Lower leg skin (tissue), 4 donors: ENCODE results near the gene RIBC2. TPM values are rescaled to one million over a fixed set of nuclear protein-coding genes. Genes with fewer than 3 reads are reported as not detected.

Experiments
- DNase-seq, 2 donors: peaks; one replicate each; pipeline ENCODE4 v3.0.0-alpha.2; 2019; ENCODE audit warnings: low spot score in 2 of 2
- H3K4me3 ChIP-seq: fragments of 200-600 bp; sonication (generic); 2 replicates; pipeline ENCODE4 v1.5.1; 2017; ENCODE audit warnings: mild to moderate bottlenecking, low read depth; ENCODE audit not compliant: poor library complexity, severe bottlenecking
- CTCF ChIP-seq, 3 donors: fragments of 450-650 bp; IDR thresholded peaks; one replicate each; pipeline ENCODE4 v1.5.1; 2016; ENCODE audit warnings: antibody characterized with exemption in 3 of 3, mild to moderate bottlenecking in 3 of 3, moderate library complexity in 2 of 3
- POLR2A ChIP-seq, 2 donors: fragments of 450-650 bp; IDR thresholded peaks; one replicate each; pipeline ENCODE4 v1.6.1; 2016 to 2017; ENCODE audit warnings: antibody characterized with exemption in 2 of 2, mild to moderate bottlenecking in 1 of 2, moderate library complexity in 1 of 2
- WGBS, 2 donors: methylation state at CpG; one replicate each; pipeline ENCODE4 v1.1.5; 2018; 5-methylcytosine and 5-hydroxymethylcytosine counted together
- intact Hi-C: fragments of 100-400 bp; cut with DNase I; formaldehyde crosslinking; loops from one replicate; pipeline ENCODE4 v1.15.0; 2023; ENCODE audit warnings: low total_unique reads
- total RNA-seq, 4 donors: library from RNA; depleted of rRNA; stranded (reverse); fragments of >200 nt; gene quantifications; one replicate each; pipeline ENCODE4 v1.1.0, GENCODE V29; 2016

Gene RIBC2
- total RNA-seq, 4 donors from 2014 or later, result 0.17 to 2.3 (median 1.1) TPM

- H3K4me3 ChIP-seq, result no peak overlapping the region
- intact Hi-C loops, result no loop called here
- TF ChIP-seq CTCF (IDR thresholded peaks at IDR 0.05), result no peak
- TF ChIP-seq POLR2A (IDR thresholded peaks at IDR 0.05), result no peak
- 69 to 75% methylated on average over 6 of the region's 6 CpGs for WGBS, 2 donors
- peak in 1 of 2 donors; percentile 64 for DNase-seq
Measured at GRCh38 chr22:45453764-45454163, 40.3 kb downstream of the RIBC2 start.

- intact Hi-C loops, result no loop called here
Measured at GRCh38 chr22:45454275-45454674, 40.8 kb downstream of the RIBC2 start.

GRCh38 chr22:45455212-45455611, 41.7 kb downstream of the RIBC2 start:
- TF ChIP-seq CTCF (IDR thresholded peaks at IDR 0.05) (no peak), POLR2A (IDR thresholded peaks at IDR 0.05) (no peak)
- H3K4me3 ChIP-seq, result no peak overlapping the region
- no peak for DNase-seq
- 74 to 76% methylated on average over 14 of the region's 14 CpGs for WGBS, 2 donors
- intact Hi-C loops, result no loop called here

More at GRCh38 chr22:45454275-45454674, 40.8 kb downstream of the RIBC2 start:
- peak in 1 of 2 donors; percentile 55 for DNase-seq
- H3K4me3 ChIP-seq, result no peak overlapping the region
- TF ChIP-seq CTCF (IDR thresholded peaks at IDR 0.05) (no peak), POLR2A (IDR thresholded peaks at IDR 0.05) (no peak)
- 60 to 63% methylated on average over 4 of the region's 4 CpGs for WGBS, 2 donors

- no peak for DNase-seq
- intact Hi-C loops, result no loop called here
- 80 to 81% methylated on average over 4 of the region's 4 CpGs for WGBS, 2 donors
Measured at GRCh38 chr22:45455621-45456020, 42.1 kb downstream of the RIBC2 start.

GRCh38 chr22:45456811-45457210, 43.3 kb downstream of the RIBC2 start:
- no peak for DNase-seq
- WGBS, 2 donors, result 90 to 92% methylated on average over 8 of the region's 8 CpGs
- H3K4me3 ChIP-seq, result no peak overlapping the region
- TF ChIP-seq POLR2A (IDR thresholded peaks at IDR 0.05) (no peak), CTCF (IDR thresholded peaks at IDR 0.05) (no peak)
- intact Hi-C loops, result no loop called here

More at GRCh38 chr22:45455621-45456020, 42.1 kb downstream of the RIBC2 start:
- H3K4me3 ChIP-seq, result no peak overlapping the region
- no peak for TF ChIP-seq CTCF (IDR thresholded peaks at IDR 0.05)

- DNase-seq, result no peak
- WGBS, 2 donors, result 94 to 98% methylated on average over 13 of the region's 13 CpGs
- intact Hi-C loops, result no loop called here
- no peak overlapping the region for H3K4me3 ChIP-seq
- TF ChIP-seq CTCF (IDR thresholded peaks at IDR 0.05) (no peak), POLR2A (IDR thresholded peaks at IDR 0.05) (no peak)
Measured at GRCh38 chr22:45458532-45458931, 45.0 kb downstream of the RIBC2 start.
